ENCODE measurements around the gene CSF2.

DNA sequence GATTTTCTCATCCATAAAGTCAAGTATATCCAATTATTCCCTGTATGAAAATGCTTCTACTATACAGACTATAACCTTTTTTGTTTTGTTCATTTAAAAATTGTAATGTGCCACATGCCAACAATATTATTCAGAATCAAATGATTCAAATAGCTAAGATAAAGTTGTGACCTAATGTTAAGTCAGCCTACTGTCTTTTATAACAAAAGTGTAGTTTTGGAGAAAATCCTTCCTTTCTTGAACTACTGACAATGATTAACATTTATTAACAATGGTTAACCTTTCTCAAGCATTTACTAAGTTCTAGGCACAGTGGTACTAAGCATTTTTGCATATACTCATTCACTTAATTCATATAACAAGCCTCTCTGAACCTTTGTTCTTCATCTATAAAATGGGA is 25.0 kb downstream of the CSF2 start:
- TF ChIP-seq ELK1 (IDR thresholded peaks at IDR 0.05; ENCODE audit: borderline replicate concordance, low read depth, low read length) (no peak), POLR2A (IDR thresholded peaks at IDR 0.05; ENCODE audit: low read depth, low read length) (no peak), USF2 (IDR thresholded peaks at IDR 0.05; ENCODE audit: low read depth, low read length) (no peak), RAD21 (IDR thresholded peaks at IDR 0.05; ENCODE audit: low read length) (no peak), MAZ (IDR thresholded peaks at IDR 0.05; ENCODE audit: borderline replicate concordance, low read depth, low read length) (no peak), MXI1 (IDR thresholded peaks at IDR 0.05; ENCODE audit: borderline replicate concordance, low read depth, low read length) (no peak), MAFK (IDR thresholded peaks at IDR 0.05; ENCODE audit: low read depth, low read length) (no peak), RFX5 (IDR thresholded peaks at IDR 0.05; ENCODE audit: low read depth, low read length) (no peak)
- TF ChIP-seq, protein P1, sequence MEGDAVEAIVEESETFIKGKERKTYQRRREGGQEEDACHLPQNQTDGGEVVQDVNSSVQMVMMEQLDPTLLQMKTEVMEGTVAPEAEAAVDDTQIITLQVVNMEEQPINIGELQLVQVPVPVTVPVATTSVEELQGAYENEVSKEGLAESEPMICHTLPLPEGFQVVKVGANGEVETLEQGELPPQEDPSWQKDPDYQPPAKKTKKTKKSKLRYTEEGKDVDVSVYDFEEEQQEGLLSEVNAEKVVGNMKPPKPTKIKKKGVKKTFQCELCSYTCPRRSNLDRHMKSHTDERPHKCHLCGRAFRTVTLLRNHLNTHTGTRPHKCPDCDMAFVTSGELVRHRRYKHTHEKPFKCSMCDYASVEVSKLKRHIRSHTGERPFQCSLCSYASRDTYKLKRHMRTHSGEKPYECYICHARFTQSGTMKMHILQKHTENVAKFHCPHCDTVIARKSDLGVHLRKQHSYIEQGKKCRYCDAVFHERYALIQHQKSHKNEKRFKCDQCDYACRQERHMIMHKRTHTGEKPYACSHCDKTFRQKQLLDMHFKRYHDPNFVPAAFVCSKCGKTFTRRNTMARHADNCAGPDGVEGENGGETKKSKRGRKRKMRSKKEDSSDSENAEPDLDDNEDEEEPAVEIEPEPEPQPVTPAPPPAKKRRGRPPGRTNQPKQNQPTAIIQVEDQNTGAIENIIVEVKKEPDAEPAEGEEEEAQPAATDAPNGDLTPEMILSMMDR (conservative IDR thresholded peaks at IDR 0.05; ENCODE audit: low read depth, low read length): no peak
